Stimulated activated CD8-positive, alpha-beta memory T cell treated with anti-CD3 and anti-CD28 coated beads, Interleukin-7, amount 100 ng/mL, for 48 hours (primary cell): Measurements from ENCODE around the gene KIAA1549.
"Not testable (repeated sequence)": the region's sequence is repeated elsewhere in the genome, so short reads cannot be mapped to it uniquely, and the experiment has no call there.

Experiments used
- DNase-seq, 2 donors: peaks; one replicate each; pipeline ENCODE4 v3.0.0-alpha.2; 2020; ENCODE audit warnings: low read depth in 1 of 2; ENCODE audit errors: extremely low read depth in 1 of 2

The KIAA1549 gene

DNA sequence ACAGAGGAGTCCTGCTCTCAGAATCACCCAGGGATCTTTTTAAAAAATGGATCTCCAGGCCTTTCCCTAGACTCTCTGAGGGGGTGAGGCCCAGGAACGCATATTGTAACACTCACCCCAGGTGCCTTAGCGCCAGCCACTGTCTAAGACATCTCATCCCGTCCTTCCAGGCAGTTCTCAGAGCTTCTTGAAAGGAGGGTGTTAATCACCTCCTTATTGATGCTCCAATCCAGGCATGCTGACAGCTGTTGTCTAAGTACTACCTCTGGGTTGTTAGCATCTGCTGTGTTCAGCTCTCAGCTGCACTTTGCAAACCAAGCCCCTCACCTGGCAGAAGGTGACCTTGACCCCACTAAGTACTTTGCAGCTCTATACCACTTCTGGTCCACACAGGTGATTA is 36.0 kb downstream of the KIAA1549 start:
- no peak for DNase-seq

DNA sequence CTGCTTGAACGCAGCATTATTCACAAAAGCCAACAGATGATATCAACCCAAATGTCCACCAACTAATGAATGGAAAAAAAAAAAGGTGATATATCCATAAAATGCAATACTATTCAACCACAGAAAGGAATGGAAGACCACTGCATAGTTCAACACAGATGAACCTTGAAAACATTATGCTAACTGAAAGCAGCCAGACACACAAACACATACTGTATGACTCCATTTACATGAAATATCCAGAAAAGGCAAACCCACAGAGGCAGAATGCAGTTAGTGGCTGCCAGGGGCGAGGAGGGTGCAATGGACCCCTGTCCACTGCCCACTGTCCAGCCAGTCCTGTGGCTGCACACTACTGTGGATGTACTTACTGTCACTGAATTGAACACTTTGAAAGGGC is 36.6 kb downstream of the KIAA1549 start:
- DNase-seq: no peak

DNA sequence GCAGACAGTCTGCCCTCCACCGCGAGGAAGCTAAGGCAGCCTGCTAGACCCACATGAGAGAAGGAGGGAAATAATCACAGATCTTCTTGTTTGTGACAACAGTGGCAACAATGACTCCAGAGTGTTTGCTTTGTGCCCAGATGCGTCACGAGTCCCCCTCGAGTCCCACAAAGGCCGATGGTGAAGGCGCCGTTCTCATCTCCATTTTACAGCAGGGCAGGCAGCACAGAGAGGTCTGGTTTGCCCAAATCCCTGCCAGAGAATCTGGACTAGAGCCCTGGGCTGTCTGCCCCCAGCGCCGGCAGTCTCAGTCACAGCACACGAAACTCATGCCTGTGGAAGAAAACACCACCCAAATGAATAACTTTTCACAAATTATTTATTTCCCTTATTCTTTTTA is 38.1 kb downstream of the KIAA1549 start:
- no peak for DNase-seq

DNA sequence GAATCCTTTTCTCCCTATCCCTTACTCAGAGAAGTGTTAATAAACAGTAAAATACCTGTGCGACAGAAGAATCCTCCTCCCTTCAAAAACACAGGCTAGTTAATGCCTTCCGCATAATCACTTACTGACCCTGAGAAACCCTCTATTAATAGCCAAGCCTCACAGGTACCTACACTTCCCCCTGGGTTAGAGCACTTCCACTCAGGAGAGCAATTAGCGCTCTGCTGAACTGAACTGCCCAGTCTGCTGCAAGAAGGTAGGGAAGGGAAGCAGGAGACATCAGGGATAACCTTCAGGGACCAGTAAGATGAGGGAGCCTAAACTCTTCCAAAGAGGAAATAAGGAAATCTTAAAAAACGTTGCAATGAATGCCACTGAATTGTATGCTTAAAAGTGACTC is 39.6 kb downstream of the KIAA1549 start:
- DNase-seq: no peak

DNA sequence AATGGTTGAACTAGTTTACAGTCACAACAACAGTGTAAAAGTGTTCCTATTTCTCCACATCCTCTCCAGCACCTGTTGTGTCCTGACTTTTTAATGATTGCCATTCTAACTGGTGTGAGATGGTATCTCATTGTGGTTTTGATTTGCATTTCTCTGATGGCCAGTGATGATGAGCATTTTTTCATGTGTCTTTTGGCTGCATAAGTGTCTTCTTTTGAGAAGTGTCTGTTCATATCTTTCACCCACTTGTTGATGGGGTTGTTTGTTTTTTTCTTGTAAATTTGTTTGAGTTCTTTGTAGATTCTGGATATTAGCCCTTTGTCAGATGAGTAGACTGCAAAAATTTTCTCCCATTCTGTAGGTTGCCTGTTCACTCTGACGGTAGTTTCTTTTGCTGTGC is 40.6 kb downstream of the KIAA1549 start:
- not testable (repeated sequence) for DNase-seq

DNA sequence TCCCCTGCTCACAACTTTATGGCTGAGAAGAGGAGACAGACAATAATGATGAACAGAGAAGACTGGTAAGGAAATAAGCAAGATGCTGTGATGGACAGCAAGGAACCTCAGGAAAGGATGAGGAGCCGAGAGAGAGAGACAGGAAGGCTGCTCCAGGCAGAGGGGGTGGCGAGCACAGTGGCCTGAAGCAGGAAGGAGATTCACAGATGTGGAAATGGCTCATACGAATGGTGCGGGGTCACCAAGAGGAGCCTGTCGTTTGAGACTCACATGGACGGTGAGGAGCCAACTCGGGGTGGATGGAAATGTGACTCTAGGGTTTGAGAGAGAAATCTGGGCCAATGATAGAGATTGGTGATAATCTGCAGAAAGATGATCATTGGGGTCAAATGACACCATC is 43.7 kb downstream of the KIAA1549 start:
- no peak for DNase-seq

DNA sequence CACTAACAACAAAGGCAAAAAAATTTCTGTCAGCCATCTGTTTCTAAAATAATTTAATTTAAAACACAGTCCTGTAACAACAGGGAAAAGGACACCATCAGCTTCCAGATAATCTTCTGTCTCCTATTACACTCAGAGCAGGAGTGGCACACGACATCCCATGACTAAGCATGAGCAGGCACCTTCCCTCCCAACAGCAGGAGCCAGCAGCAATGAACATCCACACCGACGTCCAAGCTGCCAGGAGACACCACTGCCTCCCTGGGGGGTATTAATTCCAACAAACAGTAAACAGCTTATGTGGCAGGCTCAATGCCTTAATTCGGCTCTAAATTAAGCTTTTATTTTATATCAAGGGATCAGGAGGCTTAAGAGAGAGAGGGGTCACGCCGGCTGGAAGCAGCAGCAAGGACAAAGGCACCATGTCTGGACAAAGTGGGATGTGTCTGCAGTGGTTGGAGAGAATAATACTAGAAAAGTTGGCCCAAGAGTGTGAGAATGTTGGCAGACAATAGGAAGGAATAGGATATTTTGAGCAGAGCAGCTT is 45.7 kb downstream of the KIAA1549 start:
- DNase-seq: no peak

DNA sequence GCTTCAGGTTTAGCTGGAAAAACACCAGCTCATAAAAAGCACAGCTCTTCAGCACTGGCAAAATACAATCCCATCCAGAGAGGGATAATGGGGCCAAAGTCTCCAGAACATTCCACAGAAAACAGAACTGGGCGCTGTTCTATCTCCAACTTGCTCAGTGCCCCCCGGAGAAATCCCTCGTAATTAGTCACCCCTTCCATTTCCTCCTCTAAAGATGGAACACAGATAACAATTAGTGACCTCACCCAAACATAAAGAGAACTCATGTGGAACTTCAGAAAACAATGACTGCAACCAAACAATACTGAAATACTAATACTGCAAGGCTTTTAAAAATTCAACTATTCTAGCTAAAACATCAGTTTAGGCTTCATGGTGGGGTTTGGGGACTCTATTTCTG is 46.3 kb downstream of the KIAA1549 start:
- DNase-seq: no peak

DNA sequence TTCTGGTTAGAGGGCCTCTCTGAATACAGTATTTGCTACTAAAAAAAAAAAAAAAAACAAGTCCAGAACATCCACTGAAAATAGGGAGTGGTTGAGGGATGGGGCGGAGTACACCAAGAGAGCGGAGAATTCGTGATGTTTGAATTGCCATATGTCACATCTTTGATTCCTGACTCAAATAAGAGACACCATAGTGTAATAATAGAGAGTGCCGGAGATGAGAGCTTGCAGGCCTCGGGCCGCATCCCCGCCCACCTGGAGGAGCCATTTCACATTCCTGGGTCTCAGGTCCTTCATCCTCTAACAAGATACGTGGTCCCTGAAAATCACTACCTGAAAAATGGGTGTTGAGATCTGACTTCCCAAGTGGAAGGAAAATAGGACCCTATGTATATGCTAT is 46.8 kb downstream of the KIAA1549 start:
- no peak for DNase-seq

DNA sequence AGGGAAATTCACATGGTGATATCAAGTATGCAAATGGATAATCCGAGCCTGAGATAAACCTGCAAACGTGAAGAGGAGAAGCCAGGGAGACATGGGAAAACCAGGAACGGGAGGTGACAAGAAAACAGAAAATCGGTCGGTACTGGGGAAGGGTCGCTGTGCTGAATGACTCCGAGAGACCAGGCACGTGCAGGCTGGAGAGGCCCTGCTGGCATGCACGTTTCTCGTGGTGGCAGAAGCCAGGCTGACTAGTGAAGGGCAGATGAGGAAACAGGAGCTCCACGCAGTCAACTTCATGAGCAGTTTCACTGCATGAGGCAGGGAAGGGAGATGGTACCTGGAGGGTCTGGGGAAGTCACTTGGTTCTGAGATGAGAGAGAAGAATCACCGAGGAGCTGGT is 48.3 kb downstream of the KIAA1549 start:
- DNase-seq: no peak

DNA sequence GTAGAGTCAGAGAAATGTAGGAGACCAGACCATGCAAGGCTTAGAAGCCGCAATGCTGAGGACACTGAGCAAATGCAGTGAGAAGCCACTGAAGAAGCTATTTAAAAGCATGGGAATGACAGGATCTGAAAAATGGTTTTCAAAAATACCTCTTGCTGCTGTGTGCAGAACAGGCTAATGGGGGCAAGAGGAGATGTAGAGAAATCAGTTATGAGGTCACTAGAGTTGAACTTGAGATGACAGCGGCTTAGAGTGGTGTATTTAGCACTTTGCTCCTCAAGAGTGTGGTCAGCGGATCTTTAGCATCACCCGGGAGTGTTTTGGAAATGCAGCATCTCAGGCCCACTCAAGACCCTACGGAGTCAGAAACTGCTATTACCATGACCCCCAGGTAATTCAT is 48.8 kb downstream of the KIAA1549 start:
- no peak for DNase-seq

DNA sequence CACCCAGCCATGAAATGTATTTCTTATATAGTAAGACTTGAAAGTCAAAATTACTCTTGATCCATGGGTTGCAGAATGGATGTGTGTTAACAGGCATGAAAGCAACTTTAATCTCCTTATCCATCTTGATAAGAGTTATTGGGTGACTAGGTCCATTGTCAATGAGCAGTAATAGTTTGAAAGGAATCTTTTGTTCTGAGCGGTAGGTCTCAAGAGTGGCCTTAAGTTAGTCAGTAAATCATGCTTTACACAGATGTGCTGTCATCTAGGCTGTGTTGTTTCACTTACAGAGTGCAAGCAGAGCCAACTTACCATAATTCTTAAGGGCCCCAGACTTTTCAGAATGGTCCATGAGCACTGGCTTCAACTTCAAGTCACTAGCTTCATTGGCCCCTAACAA is 51.2 kb downstream of the KIAA1549 start:
- DNase-seq: no peak

DNA sequence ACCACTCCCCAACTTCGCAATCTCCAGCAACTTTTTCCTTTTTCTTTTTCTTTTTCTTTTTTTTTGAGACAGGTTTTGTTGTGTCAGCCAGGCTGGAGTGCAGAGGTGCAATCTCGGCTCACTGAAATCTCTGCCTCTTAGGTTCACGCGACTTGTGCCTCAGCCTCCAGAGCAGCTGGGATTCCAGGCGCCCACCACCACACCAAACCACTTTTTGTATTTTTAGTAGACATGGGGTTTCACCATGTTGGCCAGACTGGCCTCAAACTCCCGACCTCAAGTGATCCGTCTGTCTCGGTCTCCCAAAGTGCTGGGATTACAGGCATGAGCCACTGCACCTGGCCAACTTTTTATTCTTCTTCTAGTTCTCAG is 55.0 kb downstream of the KIAA1549 start:
- no peak for DNase-seq

DNA sequence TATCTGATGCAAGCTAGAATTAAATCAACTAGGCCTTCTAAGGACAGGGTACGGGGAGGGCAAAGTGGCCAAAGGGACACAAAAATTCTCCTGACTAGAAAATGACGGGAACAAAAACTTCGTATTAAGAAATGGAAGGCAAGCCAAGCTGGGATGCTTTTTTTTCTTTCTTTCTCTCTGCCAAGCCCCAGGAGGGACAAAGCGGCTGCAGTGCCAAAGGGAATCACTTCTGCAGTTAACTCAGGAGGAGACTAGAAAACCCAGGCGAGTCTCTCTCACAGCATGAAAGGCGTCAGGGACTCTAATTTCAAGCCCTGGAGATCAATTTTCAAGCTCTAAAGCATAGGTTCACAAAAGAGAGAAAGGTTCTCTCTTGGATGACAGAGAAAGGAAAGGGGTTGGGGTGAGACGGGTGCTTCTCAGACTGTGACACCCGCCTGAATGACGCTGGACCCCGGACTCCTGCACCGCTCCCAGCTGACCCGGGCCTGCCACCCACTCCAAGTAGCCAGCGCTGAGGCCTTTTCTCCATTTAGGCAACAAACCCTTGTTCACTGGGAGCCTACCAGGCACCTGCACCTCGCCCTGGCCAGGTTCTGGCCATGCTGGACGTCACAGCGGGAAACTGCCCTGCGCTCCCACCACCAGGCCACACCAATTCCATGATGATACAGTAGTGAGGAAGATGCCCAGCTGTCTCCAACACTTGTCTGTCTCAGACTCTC is 56.5 kb downstream of the KIAA1549 start:
- no peak for DNase-seq

DNA sequence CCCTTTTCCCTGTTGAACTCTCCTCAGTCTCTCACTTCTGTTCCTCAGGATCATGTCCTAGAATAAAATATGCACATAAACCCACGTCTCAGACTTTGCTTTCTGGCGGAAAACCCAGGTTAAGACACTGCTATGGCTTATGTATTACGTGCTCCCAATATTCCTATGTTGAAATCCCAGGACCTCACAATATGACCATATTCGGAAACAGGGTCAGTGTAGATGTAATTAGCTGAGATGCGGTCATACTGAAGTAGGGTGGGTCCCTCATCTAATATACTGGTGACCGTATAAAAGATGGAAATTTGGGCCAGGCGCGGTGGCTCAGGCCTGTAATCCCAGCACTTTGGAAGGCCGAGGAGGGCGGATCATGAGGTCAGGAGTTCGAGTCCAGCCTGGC is 59.9 kb downstream of the KIAA1549 start:
- no peak for DNase-seq

DNA sequence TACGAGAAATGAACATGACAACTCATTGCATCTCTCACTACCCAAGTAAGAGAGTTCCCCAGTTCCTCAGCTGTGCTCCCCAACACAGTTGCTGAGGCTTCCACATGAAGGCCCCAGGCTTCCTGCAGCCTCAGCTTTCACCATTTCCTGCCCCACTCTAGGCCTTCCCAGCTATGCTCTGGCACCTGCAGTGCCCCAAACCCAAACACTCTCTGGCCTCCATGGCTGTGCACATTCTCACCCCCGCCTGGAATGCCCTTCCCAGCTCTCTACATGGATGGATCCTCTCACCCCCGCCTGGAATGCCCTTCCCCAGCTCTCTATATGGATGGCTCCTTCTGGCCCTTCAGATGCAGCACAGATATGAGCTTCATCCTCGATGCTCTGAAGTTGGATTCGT is 61.3 kb downstream of the KIAA1549 start:
- no peak for DNase-seq

DNA sequence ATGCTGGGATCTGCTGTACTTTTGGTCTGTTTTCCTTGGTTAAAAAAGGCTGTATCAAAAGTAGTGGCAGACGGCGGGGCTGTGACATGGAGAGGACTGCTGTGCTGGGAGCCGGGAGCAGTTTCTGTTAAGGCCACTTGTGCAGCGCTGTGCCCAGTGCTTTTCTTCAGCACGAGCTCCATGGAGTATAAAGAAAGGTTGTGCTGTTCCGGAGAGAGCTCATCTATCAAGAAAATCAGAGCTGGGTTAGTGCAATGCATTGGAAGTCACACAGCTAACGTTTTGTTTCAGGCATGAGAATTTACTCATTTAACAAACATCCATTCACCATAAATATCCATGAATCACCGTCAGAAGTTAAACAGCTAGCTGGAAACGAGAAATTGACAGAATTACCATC is 62.0 kb downstream of the KIAA1549 start:
- no peak for DNase-seq

DNA sequence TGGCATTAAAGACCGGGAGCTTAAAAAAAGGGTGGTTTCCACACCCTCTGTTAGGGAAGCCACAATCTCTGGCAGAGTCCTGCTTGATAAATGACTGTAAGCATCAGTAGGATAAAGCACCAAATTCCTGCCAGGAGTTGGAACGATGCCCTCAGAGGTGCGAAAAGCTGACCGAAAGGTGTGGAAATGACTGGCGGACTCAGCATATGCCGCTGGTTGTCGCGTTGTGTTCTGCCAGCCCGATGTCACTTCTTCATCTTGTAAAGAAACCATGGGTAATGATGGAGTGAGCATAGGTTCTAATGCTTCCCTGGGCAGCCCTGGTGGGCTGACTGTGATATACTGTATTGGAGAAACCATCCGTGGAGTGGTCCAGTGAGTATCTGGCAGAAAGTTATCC is 62.4 kb downstream of the KIAA1549 start:
- no peak for DNase-seq

DNA sequence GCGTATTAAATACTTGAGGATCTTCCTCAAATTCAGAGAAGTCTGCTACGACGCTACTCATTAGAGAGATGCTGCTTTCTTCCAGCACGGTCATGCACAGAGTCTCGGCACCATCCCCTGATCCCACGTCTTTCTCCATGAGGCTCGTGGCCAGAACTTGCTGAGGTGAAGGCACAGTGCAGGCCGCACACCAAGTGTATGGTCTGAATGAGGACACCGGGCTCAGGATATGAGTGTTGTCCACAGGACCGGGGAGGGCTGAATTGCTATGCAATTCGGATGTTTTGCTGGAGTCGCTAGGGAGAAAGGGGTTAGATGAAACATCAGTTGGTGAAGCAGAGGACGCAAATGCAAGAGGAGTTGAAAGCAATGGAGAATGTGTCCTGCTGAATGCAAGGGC is 63.0 kb downstream of the KIAA1549 start:
- DNase-seq: no peak

DNA sequence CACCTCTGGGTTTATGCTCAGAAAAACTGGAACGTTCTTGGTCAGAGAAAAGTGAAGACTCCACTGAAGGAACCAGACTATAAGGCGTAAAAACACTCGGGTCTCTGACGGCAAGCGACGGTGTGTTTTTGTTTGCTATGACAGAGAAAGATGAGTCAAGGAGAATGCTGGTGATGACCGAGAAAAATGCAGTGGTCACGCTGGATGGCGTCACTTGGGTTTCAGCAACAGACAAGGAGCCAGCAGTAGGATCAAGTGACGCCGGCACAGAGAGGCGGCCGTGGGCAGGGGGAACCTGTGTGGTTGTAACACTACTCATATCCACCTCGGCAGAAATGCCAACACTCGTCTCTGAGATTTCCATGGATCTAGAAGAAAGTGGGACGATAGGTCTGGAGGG is 63.4 kb downstream of the KIAA1549 start:
- DNase-seq: no peak

DNA sequence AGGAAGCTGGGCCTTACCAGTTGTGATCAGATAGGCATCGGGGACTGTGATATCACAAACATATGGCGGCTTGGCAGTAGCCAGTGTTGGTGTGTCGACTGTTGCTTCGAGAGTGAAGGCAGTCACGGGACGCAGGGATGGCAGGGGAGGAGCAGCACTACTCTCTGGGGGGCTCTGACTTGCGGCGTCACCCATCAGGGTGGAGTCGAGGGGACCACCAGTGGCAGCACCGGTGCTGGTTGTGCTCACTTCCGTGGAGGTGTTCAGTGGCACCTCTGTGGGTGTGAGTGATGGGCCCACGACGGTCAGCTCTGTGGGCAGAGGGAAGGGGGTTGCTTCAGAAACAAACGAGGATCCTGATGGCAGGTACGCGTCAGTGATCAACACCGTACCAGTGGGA is 64.5 kb downstream of the KIAA1549 start:
- DNase-seq: no peak

DNA sequence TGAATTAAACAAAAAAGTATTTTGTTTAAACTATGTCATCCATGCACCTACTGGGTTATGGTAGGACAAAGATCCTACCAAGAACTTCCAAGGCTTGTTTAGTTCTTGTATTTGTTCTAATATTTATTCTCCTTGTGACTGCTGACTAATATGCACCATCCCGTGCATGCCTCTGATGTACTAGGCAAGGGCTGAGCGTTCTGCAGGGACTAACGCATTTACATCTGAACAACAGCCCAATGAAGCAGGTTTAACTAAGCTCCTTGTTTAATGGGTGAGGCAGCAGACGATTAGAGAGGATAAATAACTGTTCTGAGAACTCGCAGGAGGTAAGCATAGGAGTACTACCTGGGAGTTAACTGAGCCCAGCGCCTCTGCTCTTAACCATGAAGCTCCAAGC is 64.9 kb downstream of the KIAA1549 start:
- DNase-seq: no peak

DNA sequence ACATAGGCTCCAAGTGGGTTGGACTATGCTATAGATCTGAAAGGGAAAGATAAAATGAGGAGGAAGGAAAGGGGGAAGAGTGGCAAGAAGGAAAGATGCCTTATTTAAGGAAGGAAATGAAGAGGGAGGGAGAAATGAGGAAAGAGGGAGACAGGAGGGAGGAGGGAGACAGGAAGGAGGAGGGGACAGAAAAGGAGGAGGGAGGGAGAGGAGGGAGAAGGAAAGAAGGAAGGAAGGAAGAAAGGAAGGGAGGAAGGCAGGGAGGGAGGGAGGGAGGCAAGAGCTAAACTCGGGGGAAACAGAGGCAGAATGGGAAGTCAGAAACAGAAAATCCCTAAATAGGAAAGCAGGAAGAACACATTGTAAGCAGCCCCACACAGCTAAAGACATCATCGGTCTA is 67.4 kb downstream of the KIAA1549 start:
- no peak for DNase-seq
